NCI-H1105 (cell line): Measurements from ENCODE around the gene LECT2.
A peak's percentile ranks its signal among the peaks of the same experiment; 100 is the strongest.

Experiments
- DNase-seq: peaks from one replicate; lab custom pipeline; 2025; lab: John Stamatoyannopoulos, UW

LECT2 gene

GRCh38 chr5:135937245-135937911, 17.4 kb downstream of the LECT2 start:
- no peak for DNase-seq

GRCh38 chr5:135934939-135935338, 19.8 kb downstream of the LECT2 start:
- no peak for DNase-seq

DNA sequence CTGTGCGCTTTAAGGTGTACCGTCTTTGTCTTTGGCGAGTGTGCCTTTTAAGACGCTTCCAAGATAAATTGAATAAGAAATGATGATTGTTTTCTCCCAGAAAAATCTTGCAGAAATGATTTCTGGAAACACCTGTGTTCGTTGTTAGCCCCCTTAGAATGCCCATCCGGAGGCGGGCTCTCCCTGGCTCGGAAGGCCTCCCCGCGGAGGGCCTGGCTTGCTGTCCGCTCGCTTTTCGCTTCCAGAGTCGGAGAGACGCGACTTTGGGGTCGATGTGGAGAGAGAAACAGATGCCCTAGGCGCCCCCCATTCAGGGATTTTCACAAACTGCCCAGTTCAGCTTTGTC, 23.9 kb downstream of the LECT2 start:
- DNase-seq, result no peak

DNA sequence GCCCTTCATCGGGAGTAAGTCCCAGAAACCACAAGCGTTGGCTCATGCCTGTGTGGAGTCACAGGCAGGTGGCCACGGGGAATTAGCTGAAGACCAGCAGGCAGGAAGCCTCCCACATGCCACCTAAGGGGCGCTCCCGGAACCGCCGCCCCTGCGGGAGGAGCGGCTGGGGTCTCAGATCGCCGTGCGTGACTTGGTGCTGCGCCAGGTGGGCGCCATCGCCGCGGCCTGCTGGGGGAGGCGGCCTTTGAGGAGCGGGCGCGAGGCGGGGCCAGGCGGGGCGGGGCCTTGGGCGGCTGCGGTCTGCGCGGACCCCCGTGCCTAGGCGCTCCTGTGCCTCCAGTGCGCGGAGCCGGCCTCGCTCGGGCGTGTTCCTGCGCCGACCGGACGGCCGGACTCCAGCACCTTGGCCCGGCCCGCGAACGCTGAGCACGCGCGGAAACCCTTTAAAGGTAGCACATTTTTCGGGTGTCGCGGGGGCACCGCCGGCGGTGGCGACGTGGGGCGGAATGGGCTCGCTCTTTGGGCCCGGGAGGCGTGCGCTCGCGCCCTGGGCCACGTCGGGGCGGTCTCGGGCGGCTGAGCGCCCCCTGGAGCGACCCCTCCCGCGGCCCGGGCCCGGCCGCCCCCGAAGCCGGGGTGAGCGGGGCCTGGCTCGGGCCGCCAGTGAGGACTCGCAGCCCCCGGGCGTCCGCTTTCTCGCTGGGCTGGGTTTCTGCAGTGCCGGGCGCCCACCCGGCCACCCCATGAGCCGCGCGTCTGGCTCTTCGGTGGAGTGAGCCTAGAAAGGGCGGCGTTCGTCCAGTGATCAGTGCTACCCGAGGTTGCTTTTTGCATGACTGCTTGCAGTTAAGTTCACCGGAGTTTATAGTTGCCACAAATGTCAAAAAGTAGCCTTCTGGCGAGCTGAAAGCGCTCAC, 24.5 kb downstream of the LECT2 start:
- DNase-seq, result peak; percentile 21

DNA sequence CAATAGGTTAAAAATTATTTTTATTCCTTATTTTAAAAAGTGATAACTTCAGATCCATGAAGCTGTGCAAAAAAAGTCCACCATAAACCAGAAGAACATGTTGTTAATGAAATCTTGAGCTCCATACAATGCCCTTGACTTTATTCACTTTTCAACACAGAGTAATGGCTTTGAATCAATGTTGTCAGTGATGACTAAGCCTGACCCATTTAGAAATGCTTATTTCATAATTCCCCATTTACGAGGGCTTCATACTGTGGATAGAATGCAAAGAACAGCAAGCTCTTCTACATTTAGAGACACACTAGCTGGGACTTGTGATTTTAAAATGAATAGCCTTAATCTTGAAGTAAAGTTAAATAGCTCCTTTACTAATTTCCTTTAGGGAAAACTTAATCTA, 33.4 kb downstream of the LECT2 start:
- DNase-seq, result no peak

GRCh38 chr5:135920199-135920598, 34.6 kb downstream of the LECT2 start:
- no peak for DNase-seq

DNA sequence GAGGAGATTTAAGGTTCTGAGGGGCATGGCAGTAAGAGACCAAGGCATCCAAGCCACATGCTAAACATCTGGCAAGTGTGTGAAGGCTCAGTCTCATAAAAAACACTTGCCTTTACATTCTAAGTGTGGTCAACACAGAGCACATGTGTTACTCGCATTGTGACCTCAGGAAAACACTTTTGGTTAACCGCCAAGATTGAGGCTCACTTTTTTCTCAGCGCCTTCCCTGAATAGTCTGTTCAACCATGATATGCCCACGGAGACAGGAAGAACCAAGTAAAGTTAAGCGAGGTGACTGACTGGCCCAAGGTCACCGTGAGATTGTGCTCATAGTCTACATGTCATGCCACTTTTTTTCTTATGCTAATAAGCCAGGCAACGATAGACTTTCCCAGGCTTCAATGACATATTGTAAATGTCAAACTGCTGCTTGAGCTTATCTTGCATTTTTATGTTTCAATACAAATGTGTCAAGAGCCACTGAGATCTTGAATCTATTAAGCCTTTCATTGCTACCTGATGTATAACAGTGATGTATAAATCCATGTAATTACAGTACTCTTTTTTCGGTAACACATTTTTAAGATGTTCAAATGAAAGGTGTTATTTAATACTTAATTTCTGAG, 38.0 kb downstream of the LECT2 start:
- DNase-seq, result no peak

GRCh38 chr5:135915466-135916001, 39.2 kb downstream of the LECT2 start:
- DNase-seq, result no peak

GRCh38 chr5:135913713-135914626, 40.8 kb downstream of the LECT2 start:
- no peak for DNase-seq

- no peak for DNase-seq
Measured at GRCh38 chr5:135905144-135905543, 49.6 kb downstream of the LECT2 start.

GRCh38 chr5:135901633-135902032, 53.1 kb downstream of the LECT2 start:
- DNase-seq, result no peak

GRCh38 chr5:135900276-135900675, 54.5 kb downstream of the LECT2 start:
- DNase-seq, result no peak

- DNase-seq, result no peak
Measured at GRCh38 chr5:135898651-135899050, 56.1 kb downstream of the LECT2 start.
